H1 (cell line): ENCODE data around the gene TIE1. TPM values are rescaled to one million over a fixed set of nuclear protein-coding genes. Genes with fewer than 3 reads are reported as not detected.
A peak's percentile ranks its signal among the peaks of the same experiment; 100 is the strongest.

Experiments
- CTCF ChIP-seq, 3 experiments: IDR thresholded peaks; 1 replicate in 2 of 3; 2 replicates in 1 of 3; pipeline versions ENCODE4 v1.5.1 to v1.6.1; 2011; ENCODE audit warnings: low read length in 3 of 3, mild to moderate bottlenecking in 3 of 3, inconsistent platforms in 2 of 3, low read depth in 1 of 3, moderate library complexity in 1 of 3; ENCODE audit not compliant: insufficient read depth in 1 of 3; ENCODE audit errors: control extremely low read depth in 1 of 3
- HDAC2 ChIP-seq, 2 experiments: fragments of 300-600 bp in 1 of 2; sonication (generic) in 1 of 2; IDR thresholded peaks; 2 replicates each; pipeline ENCODE4 v1.6.1; 2011 to 2012; ENCODE audit warnings: low read depth in 2 of 2, low read length in 2 of 2, mild to moderate bottlenecking in 2 of 2, moderate library complexity in 2 of 2, borderline replicate concordance in 1 of 2, inconsistent platforms in 1 of 2
- KDM4A ChIP-seq: IDR thresholded peaks from one replicate; pipeline ENCODE4 v1.7.1; 2012; ENCODE audit warnings: low read depth, mild to moderate bottlenecking, moderate library complexity, low read length, inconsistent platforms; ENCODE audit not compliant: severe bottlenecking
- PHF8 ChIP-seq: fragments of 200-600 bp; sonication (generic); conservative IDR thresholded peaks from 2 replicates; pipeline ENCODE4 v1.7.1; 2012; ENCODE audit warnings: low read depth, mild to moderate bottlenecking, inconsistent platforms, low read length, moderate library complexity
- SAP30 ChIP-seq: fragments of 300-600 bp; sonication (generic); IDR thresholded peaks from 2 replicates; pipeline ENCODE4 v1.7.1; 2012; ENCODE audit warnings: low read length, moderate library complexity, mild to moderate bottlenecking, inconsistent platforms; ENCODE audit not compliant: insufficient read depth, insufficient replicate concordance
- USF2 ChIP-seq: IDR thresholded peaks from 2 replicates; pipeline ENCODE4 v1.6.1; 2011; ENCODE audit warnings: low read length, improper control_type of control experiment
- polyA plus RNA-seq, 7 experiments: library from polyadenylated mRNA; depleted of rRNA in 3 of 7; stranded (reverse) in 5 of 7; unstranded in 2 of 7; fragments of >200 nt in 5 of 7; fragments of 200-250 nt in 2 of 7; gene quantifications; 1 replicate in 5 of 7; 2 replicates in 1 of 7; 4 replicates in 1 of 7; pipeline versions ENCODE4 v1.2.1 to v1.2.3, GENCODE V29; 2011 to 2013; ENCODE audit warnings: missing spikeins in 2 of 7, mixed read lengths in 2 of 7
- total RNA-seq: library from RNA; stranded (reverse); fragmentation: NEBNext Ultra II Directional; extraction: Animal tissue kit (Norgen Biotek cat#: 25700); gene quantifications from 2 replicates; pipeline ENCODE4 v1.2.1, GENCODE V29; 2021

TIE1 gene
- total and polyA plus RNA-seq, 2 of the 8 experiments (the other 6 are each of a cell fraction or from before 2014, with no cell fraction given): 0.74 to 2.2 TPM

GRCh38 chr1:43358121-43358745 is 57.5 kb downstream of the TIE1 start (continued):
- TF ChIP-seq CTCF (IDR thresholded peaks at IDR 0.05; ENCODE audit: control extremely low read depth in 1 of 3, insufficient read depth in 1 of 3, low read depth in 1 of 3, low read length in 3 of 3): peak in 2 of 3 experiments; percentile 49 to 70; a peak in 3 of 4 replicates
- peak; percentile 50 for TF ChIP-seq PHF8
- peak; percentile 52 for TF ChIP-seq KDM4A
- peak; percentile 26 for TF ChIP-seq SAP30
- no peak; a peak in 1 of 4 replicates for TF ChIP-seq HDAC2 (IDR thresholded peaks at IDR 0.05; ENCODE audit: borderline replicate concordance in 1 of 2, low read depth in 2 of 2, low read length in 2 of 2)
- no peak for TF ChIP-seq USF2
